Measurements from ENCODE around the gene COL1A2. TPM values are rescaled to one million over a fixed set of nuclear protein-coding genes. Genes with fewer than 3 reads are reported as not detected.

The COL1A2 gene
- total RNA-seq, 1 experiment from 2014 or later: 42.1 TPM

DNA sequence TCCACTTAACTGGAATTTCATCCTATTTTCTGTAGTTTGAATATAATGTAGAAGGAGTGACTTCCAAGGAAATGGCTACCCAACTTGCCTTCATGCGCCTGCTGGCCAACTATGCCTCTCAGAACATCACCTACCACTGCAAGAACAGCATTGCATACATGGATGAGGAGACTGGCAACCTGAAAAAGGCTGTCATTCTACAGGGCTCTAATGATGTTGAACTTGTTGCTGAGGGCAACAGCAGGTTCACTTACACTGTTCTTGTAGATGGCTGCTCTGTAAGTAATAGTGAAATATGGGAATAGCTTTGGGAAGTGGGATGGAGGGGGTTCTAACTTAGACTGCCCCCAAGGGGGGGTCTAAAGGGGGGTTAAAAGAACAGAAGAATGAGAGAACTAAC, 34.5 kb downstream of the COL1A2 start:
- H3T11ph ChIP-seq (ENCODE audit: low read length): no peak overlapping the region

More for the DNA sequence above, 34.5 kb downstream of the COL1A2 start:
- Histone ChIP-seq H4K20me1 (ENCODE audit: control insufficient read depth, insufficient read depth, insufficient read length) (no peaks in the 10 kb centered on the region), H4K8ac (replicated peaks; ENCODE audit: insufficient read length, low read depth, low read length) (no peak overlapping the region), H3K23ac (ENCODE audit: insufficient read length, low read depth, low read length) (no peak overlapping the region), H3K9me3 (ENCODE audit: control insufficient read depth, low read depth, low read length) (no peaks in the 10 kb centered on the region), H3K18ac (ENCODE audit: insufficient read length, low read depth, low read length) (no peak overlapping the region), H3K56ac (ENCODE audit: insufficient read length, low read depth, low read length) (no peak overlapping the region), H4K91ac (ENCODE audit: insufficient read length, low read depth, low read length) (no peak overlapping the region), H2AFZ (ENCODE audit: low read length) (no peak overlapping the region), H3K4me1 (ENCODE audit: insufficient read depth, low read length) (no peaks in the 10 kb centered on the region), H3K4me2 (ENCODE audit: insufficient read depth, insufficient read length, low read length) (no peak overlapping the region), H2AK5ac (ENCODE audit: insufficient read length, low read length) (no peak overlapping the region), H2BK12ac (ENCODE audit: insufficient read length, low read depth, low read length) (no peak overlapping the region), H3K27me3 (ENCODE audit: insufficient read depth, low read length) (no peaks in the 10 kb centered on the region), H2BK120ac (ENCODE audit: low read depth, low read length, poor library complexity, severe bottlenecking) (no peak overlapping the region), H3K79me2 (ENCODE audit: insufficient read depth, low read length) (no peaks in the 10 kb centered on the region), H3K9ac (ENCODE audit: extremely low read depth, insufficient read length, low read length) (no peak overlapping the region), H3K27ac (ENCODE audit: insufficient read length, low read depth, low read length) (no peak overlapping the region), H3K4ac (ENCODE audit: low read depth, low read length) (no peak overlapping the region), H2BK5ac (ENCODE audit: insufficient read length, low read length) (no peak overlapping the region), H4K5ac (ENCODE audit: insufficient read length, low read depth, low read length) (no peak overlapping the region), H3K23me2 (ENCODE audit: insufficient read length, low read depth, low read length, poor library complexity, severe bottlenecking) (no peaks in the 10 kb centered on the region), H3K79me1 (ENCODE audit: insufficient read depth, low read depth, low read length, poor library complexity, severe bottlenecking) (no peaks in the 10 kb centered on the region), H3K14ac (ENCODE audit: insufficient read depth, low read length) (no peak overlapping the region), H2BK20ac (ENCODE audit: low read depth, low read length, poor library complexity, severe bottlenecking) (no peak overlapping the region), H2BK15ac (ENCODE audit: low read depth, low read length) (no peak overlapping the region)
- TF ChIP-seq, protein P1, sequence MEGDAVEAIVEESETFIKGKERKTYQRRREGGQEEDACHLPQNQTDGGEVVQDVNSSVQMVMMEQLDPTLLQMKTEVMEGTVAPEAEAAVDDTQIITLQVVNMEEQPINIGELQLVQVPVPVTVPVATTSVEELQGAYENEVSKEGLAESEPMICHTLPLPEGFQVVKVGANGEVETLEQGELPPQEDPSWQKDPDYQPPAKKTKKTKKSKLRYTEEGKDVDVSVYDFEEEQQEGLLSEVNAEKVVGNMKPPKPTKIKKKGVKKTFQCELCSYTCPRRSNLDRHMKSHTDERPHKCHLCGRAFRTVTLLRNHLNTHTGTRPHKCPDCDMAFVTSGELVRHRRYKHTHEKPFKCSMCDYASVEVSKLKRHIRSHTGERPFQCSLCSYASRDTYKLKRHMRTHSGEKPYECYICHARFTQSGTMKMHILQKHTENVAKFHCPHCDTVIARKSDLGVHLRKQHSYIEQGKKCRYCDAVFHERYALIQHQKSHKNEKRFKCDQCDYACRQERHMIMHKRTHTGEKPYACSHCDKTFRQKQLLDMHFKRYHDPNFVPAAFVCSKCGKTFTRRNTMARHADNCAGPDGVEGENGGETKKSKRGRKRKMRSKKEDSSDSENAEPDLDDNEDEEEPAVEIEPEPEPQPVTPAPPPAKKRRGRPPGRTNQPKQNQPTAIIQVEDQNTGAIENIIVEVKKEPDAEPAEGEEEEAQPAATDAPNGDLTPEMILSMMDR (conservative IDR thresholded peaks at IDR 0.05): no peak
- no CpG with 5 or more reads among the region's 1 CpG for WGBS (ENCODE audit: extremely low coverage, insufficient read length, low lambda C conversion rate)
- Mint-ChIP-seq H3K9me3 (no peaks in the 10 kb centered on the region), H3K27ac (no peak overlapping the region), H3K4me3 (no peak overlapping the region), H3K4me1 (no peaks in the 10 kb centered on the region), H3K27me3 (ENCODE audit: low read depth) (no peaks in the 10 kb centered on the region), H3K36me3 (ENCODE audit: insufficient read depth in 1 of 3, low read depth in 3 of 3) (peaks cover 13 to 63% (median 37%) of the 10 kb centered on the region in 3 experiments; a peak in 6 of 7 replicates)
- no peak for DNase-seq

Measured in H9 (cell line).